Hepatocyte (in vitro differentiated cells): ENCODE measurements around the gene LMX1B.

ENCODE experiments used
- EZH2 ChIP-seq: fragments of 200-600 bp; sonication (generic); IDR thresholded peaks from 2 replicates; pipeline ENCODE4 v1.6.1; 2016; ENCODE audit warnings: antibody characterized with exemption, mild to moderate bottlenecking, borderline replicate concordance
- EZH2phosphoT487 ChIP-seq: fragments of 200-600 bp; sonication (generic); IDR thresholded peaks from one replicate; pipeline ENCODE4 v1.6.1; 2018; ENCODE audit warnings: antibody characterized with exemption, mild to moderate bottlenecking, low read depth, moderate library complexity; ENCODE audit not compliant: unreplicated experiment, severe bottlenecking
- TF ChIP-seq, protein P1 (sequence below): fragments of 200-600 bp; sonication (generic); IDR thresholded peaks from 2 replicates; pipeline ENCODE4 v1.5.1; 2016; ENCODE audit warnings: antibody characterized with exemption, mild to moderate bottlenecking; ENCODE audit not compliant: poor library complexity

DNA sequence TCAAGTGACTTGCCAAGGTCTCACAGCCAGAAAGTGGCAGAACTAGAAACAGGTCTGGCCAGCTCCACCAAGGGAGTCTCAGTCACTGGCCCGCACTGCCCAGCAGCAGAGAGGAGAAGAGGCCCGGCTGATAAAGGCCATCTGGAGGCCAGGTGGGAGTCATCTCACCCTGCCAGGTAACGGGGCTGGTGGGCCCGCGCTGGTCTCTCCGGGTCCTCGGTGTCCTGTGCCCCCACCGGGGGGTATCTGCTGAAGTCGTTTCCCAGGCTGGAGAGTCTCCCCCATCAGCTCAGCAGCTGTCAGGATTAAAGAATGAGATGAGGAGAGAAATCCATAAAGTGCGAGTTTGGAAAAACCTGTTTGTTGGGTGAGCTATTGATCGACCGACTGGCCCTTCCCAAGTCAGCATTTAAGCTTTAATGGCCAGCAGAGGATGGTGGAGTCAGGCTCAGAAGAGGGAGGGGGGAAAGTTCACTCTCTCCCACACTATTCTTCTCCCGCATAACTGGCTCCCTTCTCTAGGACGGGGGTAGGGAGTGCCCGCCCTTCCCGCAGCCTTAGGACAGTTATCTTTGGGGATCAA, 30.3 kb downstream of the LMX1B start:
- TF ChIP-seq, protein P1, sequence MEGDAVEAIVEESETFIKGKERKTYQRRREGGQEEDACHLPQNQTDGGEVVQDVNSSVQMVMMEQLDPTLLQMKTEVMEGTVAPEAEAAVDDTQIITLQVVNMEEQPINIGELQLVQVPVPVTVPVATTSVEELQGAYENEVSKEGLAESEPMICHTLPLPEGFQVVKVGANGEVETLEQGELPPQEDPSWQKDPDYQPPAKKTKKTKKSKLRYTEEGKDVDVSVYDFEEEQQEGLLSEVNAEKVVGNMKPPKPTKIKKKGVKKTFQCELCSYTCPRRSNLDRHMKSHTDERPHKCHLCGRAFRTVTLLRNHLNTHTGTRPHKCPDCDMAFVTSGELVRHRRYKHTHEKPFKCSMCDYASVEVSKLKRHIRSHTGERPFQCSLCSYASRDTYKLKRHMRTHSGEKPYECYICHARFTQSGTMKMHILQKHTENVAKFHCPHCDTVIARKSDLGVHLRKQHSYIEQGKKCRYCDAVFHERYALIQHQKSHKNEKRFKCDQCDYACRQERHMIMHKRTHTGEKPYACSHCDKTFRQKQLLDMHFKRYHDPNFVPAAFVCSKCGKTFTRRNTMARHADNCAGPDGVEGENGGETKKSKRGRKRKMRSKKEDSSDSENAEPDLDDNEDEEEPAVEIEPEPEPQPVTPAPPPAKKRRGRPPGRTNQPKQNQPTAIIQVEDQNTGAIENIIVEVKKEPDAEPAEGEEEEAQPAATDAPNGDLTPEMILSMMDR: no peak
- TF ChIP-seq EZH2 (no peak), EZH2phosphoT487 (no peak)
